Gastrocnemius medialis (tissue), 4 donors: Measurements from ENCODE around the gene LDLRAD4. TPM values are rescaled to one million over a fixed set of nuclear protein-coding genes. Genes with fewer than 3 reads are reported as not detected.

Source experiments
- ATAC-seq, 2 donors: fragments of 150-250 bp; one replicate each; pipeline ENCODE4 v1.9.1; 2016
- DNase-seq, 2 donors: peaks; one replicate each; pipeline ENCODE4 v3.0.0-alpha.2; 2019
- H3K27ac ChIP-seq, 4 donors: fragments of 200-600 bp; sonication (generic); 1 replicate in 1 of 4; 2 replicates in 3 of 4; pipeline ENCODE4 v1.5.1; 2016 to 2018; ENCODE audit warnings: mild to moderate bottlenecking in 2 of 4, moderate library complexity in 1 of 4
- H3K27me3 ChIP-seq, 3 donors: fragments of 200-600 bp; sonication (generic) in 2 of 3; 1 replicate in 1 of 3; 2 replicates in 2 of 3; pipeline versions ENCODE4 v1.5.1 to v1.6.0; 2016 to 2019; ENCODE audit warnings: mild to moderate bottlenecking in 1 of 3, moderate library complexity in 1 of 3
- H3K36me3 ChIP-seq, 2 donors: fragments of 200-600 bp; sonication (generic) in 1 of 2; one replicate each; pipeline ENCODE4 v1.5.1; 2017 to 2018
- H3K4me1 ChIP-seq, 2 donors: fragments of 200-600 bp; sonication (generic) in 1 of 2; one replicate each; pipeline ENCODE4 v1.5.1; 2016 to 2017; ENCODE audit warnings: mild to moderate bottlenecking in 2 of 2
- H3K4me3 ChIP-seq, 4 donors: fragments of 200-600 bp; sonication (generic) in 3 of 4; 1 replicate in 1 of 4; 2 replicates in 3 of 4; pipeline ENCODE4 v1.5.1; 2016 to 2019; ENCODE audit warnings: mild to moderate bottlenecking in 2 of 4
- H3K9me3 ChIP-seq, 3 donors: fragments of 200-600 bp; sonication (generic) in 2 of 3; 1 replicate in 1 of 3; 2 replicates in 2 of 3; pipeline ENCODE4 v1.5.1; 2016 to 2019
- POLR2A ChIP-seq, 2 donors: fragments of 450-650 bp; IDR thresholded peaks; one replicate each; pipeline ENCODE4 v1.6.1; 2017; ENCODE audit warnings: antibody characterized with exemption in 2 of 2, mild to moderate bottlenecking in 2 of 2, moderate library complexity in 2 of 2
- in situ Hi-C, 4 donors: fragments of 200-750 bp; cut with MboI; loops; one replicate each; pipeline versions ENCODE4 v1.15.0 to v1.8.0; 2017; ENCODE audit warnings: low sequenced_read_pairs in 4 of 4
- intact Hi-C: fragments of 100-400 bp; cut with DNase I; formaldehyde crosslinking; loops from one replicate; pipeline ENCODE4 v1.15.1; 2023; ENCODE audit warnings: low total_unique reads
- total RNA-seq, 4 donors: library from RNA; depleted of rRNA; stranded (reverse); fragments of >200 nt; gene quantifications; one replicate each; pipeline versions ENCODE4 v1.1.0 to v1.2.3, GENCODE V29; 2016
- TF ChIP-seq, protein P1 (sequence below), 5 experiments: fragments of 450-650 bp in 3 of 5; fragments of 200-600 bp in 2 of 5; sonication (generic) in 2 of 5; IDR thresholded peaks in 4 of 5; conservative IDR thresholded peaks in 1 of 5; 1 replicate in 4 of 5; 2 replicates in 1 of 5; pipeline ENCODE4 v1.5.1; 2016 to 2019; ENCODE audit warnings: antibody characterized with exemption in 5 of 5, mild to moderate bottlenecking in 3 of 5, moderate library complexity in 3 of 5

LDLRAD4 gene
- total RNA-seq, 4 donors from 2014 or later: 3.9 to 11.1 (median 6.5) TPM

DNA sequence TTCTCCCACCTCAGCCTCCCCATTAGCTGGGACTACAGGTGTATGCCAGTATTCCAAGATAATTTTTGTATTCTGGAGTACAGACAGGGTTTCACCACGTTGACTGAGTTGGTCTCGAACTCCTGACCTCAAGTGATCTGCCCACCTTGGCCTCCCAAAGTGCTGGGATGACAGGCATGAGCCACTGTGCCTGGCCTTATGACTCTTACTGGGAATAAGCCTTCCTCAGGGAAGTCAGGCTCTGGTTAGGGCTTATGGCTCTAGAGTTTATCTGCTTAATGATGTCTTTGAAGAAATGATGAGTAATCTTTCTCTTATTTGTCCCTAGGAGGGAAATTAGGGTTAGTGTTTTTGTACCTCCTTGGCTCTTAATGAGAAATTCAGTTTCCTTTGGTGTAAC, 320.1 kb downstream of the LDLRAD4 start:
- no peak for DNase-seq
- intact Hi-C loops (loop anchor here (10.0 kb wide), 2 partner anchors 104 to 254 kb away; no protein-coding TSS in a partner anchor), in situ Hi-C loops (loop anchor here in 2 of 4 donors (10.0 to 25.0 kb wide), 2 partner anchors 314 to 326 kb away; partner anchors contain the start of gene LDLRAD4 (in 1 of the 2))
- peak overlapping the region in 3 of 4 donors; percentile 1 to 36 (median 19) for H3K27ac ChIP-seq
- TF ChIP-seq POLR2A (IDR thresholded peaks at IDR 0.05): no peak
- TF ChIP-seq, protein P1, sequence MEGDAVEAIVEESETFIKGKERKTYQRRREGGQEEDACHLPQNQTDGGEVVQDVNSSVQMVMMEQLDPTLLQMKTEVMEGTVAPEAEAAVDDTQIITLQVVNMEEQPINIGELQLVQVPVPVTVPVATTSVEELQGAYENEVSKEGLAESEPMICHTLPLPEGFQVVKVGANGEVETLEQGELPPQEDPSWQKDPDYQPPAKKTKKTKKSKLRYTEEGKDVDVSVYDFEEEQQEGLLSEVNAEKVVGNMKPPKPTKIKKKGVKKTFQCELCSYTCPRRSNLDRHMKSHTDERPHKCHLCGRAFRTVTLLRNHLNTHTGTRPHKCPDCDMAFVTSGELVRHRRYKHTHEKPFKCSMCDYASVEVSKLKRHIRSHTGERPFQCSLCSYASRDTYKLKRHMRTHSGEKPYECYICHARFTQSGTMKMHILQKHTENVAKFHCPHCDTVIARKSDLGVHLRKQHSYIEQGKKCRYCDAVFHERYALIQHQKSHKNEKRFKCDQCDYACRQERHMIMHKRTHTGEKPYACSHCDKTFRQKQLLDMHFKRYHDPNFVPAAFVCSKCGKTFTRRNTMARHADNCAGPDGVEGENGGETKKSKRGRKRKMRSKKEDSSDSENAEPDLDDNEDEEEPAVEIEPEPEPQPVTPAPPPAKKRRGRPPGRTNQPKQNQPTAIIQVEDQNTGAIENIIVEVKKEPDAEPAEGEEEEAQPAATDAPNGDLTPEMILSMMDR (IDR thresholded peaks at IDR 0.05 in 4 of 5, conservative IDR thresholded peaks at IDR 0.05 in 1 of 5): no peak
- H3K4me3 ChIP-seq: no peak overlapping the region
- H3K4me1 ChIP-seq: peaks cover 0 to 17% of the 10 kb centered on the region in 2 donors
- H3K27me3 ChIP-seq: no peaks in the 10 kb centered on the region
- H3K9me3 ChIP-seq: no peaks in the 10 kb centered on the region
- no peak for ATAC-seq
- no peaks in the 10 kb centered on the region for H3K36me3 ChIP-seq

DNA sequence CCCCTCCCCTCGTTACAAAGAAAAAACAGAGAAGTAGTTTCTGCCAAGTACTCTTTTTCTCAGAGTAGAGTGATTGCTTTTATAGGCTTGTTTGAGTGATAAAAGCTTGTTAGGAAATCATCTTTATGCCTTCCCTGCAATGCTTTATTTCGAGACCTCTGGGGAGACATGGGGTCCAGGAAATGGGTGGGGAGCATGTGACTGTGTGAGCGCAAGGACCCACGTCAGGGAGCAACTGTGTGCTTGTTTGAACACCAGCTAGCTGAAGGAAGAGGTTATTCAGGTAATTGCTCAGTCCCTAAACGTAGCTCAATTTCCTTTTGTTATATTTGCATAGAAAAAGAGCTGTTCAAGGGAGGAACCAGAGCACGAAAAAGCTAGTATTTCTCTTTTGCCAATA, 320.5 kb downstream of the LDLRAD4 start:
- in situ Hi-C loops (loop anchor here in 2 of 4 donors (10.0 to 25.0 kb wide), 2 partner anchors 314 to 327 kb away; partner anchors contain the start of gene LDLRAD4 (in 1 of the 2)), intact Hi-C loops (loop anchor here (10.0 kb wide), 2 partner anchors 104 to 254 kb away; no protein-coding TSS in a partner anchor)
- TF ChIP-seq, protein P1 (IDR thresholded peaks at IDR 0.05 in 4 of 5, conservative IDR thresholded peaks at IDR 0.05 in 1 of 5): no peak
- no peak for TF ChIP-seq POLR2A (IDR thresholded peaks at IDR 0.05)
- Histone ChIP-seq H3K4me1 (peaks cover 0 to 17% of the 10 kb centered on the region in 2 donors), H3K4me3 (no peak overlapping the region), H3K27me3 (no peaks in the 10 kb centered on the region), H3K9me3 (no peaks in the 10 kb centered on the region), H3K27ac (peak overlapping the region in 2 of 4 donors; percentile 1 to 36), H3K36me3 (no peaks in the 10 kb centered on the region)
- DNase-seq (no peak), ATAC-seq (no peak)

DNA sequence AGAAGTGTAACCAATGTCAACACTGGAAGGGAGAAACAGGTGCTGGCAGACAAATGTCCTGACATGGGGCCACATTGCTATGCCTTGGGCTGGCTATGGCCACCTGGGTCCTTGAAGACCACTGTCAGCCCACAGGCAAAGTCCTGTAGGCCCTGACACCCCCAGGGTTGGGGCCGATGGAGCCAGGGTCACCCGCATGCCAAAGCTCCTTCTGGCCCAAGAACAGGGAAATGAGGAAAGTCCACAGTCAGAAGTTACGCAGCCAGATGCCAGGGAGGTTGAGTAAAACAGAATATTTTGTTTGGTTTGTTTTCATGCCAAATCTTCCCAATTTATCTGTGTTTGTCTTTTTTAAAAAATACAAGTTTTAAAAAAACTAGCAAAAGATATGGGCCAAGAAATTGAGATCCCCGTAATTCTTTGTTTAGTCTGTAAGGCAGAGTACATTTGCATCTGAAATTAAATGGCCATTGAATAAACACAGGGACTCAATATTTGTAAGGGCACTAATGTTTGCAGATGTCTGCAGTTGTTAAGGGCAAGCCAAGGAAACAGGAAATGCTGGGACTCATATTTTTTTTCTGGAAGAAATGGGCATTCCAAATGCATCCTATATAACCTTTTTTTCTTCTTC, 321.4 kb downstream of the LDLRAD4 start:
- peaks cover 0 to 17% of the 10 kb centered on the region in 2 donors for H3K4me1 ChIP-seq

DNA sequence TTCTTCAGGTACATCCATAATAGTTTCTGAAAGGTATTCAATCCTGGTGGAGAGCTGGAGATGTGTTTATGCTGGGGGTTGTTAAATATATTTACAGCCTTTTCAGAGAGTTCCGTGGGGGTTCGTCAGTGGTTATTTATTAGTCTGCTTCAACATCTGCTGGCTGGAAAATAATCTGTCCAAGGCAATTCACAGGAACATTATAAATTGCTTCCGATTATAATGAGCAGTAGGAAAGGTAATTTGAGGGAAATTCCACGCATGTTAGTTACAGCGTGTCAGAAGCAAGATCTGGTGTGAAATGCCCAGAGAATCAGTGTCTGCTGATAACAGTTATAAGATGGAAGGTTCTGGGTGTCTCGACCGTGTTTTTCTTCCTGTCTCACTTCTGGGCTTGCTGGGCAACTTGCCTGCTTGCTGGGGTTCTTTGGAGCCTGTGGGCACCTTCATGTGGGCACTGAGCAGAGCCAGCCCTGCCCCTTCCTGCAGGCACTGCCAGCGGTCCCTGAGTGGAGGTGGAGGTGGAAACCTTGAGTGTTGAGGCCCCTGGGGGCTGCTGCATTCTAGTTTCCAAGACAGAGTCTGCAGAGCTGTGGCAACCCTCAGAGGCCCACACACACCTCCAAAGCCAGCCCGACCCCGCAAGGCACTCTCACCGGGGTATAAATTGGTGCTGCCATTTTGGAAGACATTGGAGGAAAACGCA, 322.1 kb downstream of the LDLRAD4 start:
- Histone ChIP-seq H3K4me3 (no peak overlapping the region), H3K4me1 (peaks cover 0 to 17% of the 10 kb centered on the region in 2 donors), H3K27me3 (no peaks in the 10 kb centered on the region), H3K36me3 (no peaks in the 10 kb centered on the region), H3K27ac (no peak overlapping the region), H3K9me3 (no peaks in the 10 kb centered on the region)
- intact Hi-C loops: no loop called here
- ATAC-seq (no peak), DNase-seq (no peak)
- no peak for TF ChIP-seq POLR2A (IDR thresholded peaks at IDR 0.05)
- TF ChIP-seq, protein P1 (IDR thresholded peaks at IDR 0.05 in 4 of 5, conservative IDR thresholded peaks at IDR 0.05 in 1 of 5): no peak
- in situ Hi-C loops: loop anchor here in 1 of 4 donors (25.0 kb wide), 1 partner anchor 328 kb away; the partner anchor contains the start of gene LDLRAD4

More for the DNA sequence above, 321.4 kb downstream of the LDLRAD4 start:
- H3K9me3 ChIP-seq: no peaks in the 10 kb centered on the region
- H3K27me3 ChIP-seq: no peaks in the 10 kb centered on the region
- in situ Hi-C loops: loop anchor here in 2 of 4 donors (10.0 to 25.0 kb wide), 2 partner anchors 315 to 328 kb away; partner anchors contain the start of gene LDLRAD4 (in 1 of the 2)
- ATAC-seq: no peak
- intact Hi-C loops: loop anchor here (10.0 kb wide), 2 partner anchors 105 to 255 kb away; no protein-coding TSS in a partner anchor
- no peaks in the 10 kb centered on the region for H3K36me3 ChIP-seq
- TF ChIP-seq, protein P1 (IDR thresholded peaks at IDR 0.05 in 4 of 5, conservative IDR thresholded peaks at IDR 0.05 in 1 of 5): no peak
- TF ChIP-seq POLR2A (IDR thresholded peaks at IDR 0.05): no peak
- no peak overlapping the region for H3K27ac ChIP-seq
- no peak for DNase-seq
- no peak overlapping the region for H3K4me3 ChIP-seq
